Raji (cell line): ENCODE results near the gene GIN1.
A peak's percentile ranks its signal among the peaks of the same experiment; 100 is the strongest.

Experiments used
- POLR2A ChIP-seq: IDR thresholded peaks from 2 replicates; pipeline ENCODE4 v1.6.1; 2011; ENCODE audit warnings: low read depth, low read length, control low read depth; ENCODE audit not compliant: insufficient read depth

Gene GIN1, protein sequence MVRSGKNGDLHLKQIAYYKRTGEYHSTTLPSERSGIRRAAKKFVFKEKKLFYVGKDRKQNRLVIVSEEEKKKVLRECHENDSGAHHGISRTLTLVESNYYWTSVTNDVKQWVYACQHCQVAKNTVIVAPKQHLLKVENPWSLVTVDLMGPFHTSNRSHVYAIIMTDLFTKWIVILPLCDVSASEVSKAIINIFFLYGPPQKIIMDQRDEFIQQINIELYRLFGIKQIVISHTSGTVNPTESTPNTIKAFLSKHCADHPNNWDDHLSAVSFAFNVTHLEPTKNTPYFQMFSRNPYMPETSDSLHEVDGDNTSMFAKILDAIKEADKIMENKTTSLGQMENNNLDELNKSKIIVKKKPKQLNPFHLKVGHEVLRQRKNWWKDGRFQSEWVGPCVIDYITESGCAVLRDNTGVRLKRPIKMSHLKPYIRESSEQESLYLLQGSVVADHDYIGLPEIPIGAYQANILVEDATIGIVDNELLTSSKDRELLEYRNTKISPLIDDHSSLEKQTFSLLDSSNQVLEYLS

DNA sequence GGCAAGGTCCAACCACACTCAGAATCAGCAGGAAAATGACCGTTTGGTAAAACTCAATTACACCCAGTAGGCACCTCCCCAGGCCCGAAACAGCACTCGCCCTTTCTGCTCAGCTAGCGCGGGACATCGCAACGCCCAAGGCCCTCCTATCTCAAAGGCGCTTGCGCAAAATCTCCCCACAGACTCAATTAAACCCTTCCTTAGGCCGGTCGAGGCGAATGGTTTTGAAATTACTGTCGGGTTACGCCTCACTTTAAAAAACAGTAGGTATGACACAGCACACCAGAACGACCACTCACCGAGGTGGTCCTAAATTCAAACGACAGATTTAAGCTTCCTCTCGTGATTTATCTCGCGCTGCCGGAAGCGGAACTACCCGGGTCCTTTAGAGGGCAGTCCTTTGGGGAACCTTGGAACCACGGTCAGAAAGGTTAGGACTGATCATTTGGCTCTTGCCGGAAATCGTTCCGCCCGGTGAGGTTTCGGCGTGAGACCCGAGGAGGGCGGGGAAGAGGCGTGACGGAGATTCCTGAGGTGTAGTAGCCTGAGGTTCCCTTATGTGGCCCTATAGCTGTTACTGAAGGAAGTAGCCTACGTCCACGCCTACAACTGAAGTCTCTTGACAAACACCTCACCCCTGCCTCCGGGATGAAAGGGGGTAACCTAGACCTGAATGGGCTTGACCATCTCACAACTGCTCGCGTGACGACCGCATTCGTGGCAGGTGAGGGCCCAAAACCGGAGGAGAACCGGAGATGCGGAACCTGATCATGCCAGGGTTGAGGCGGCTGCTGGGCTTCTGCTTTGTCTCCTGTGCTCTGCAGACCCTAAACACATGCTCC, at the start of gene GIN1, which contains the start of gene PPIP5K2:
TSS of gene GIN1 (minus strand) at position 374 of the 842 bp plus-strand sequence. CDS start 11,431 bp downstream, outside the sequence.
TSS of gene PPIP5K2 (plus strand) at position 537 of the 842 bp plus-strand sequence. CDS start 9,289 bp downstream, outside the sequence.
- TF ChIP-seq POLR2A = peak; percentile 86

DNA sequence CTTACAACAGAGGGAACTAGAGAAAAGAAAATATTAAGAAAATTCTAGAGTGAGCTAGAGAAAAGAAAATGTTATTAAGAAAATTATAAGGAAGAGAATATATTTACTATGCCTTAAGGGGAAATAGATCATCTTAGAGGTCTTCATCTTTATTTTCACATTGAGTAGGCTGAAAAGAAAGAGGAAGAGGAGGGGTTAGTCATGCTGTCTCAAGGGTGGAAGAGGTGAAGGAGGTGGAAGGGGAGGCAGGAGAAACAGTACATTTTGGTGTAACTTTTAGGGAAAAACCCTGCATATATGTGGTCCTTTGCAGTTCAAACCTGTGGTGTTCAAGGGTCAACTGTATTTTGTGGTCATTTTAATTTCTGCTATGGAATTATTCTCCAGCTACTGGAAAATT, 46.8 kb upstream of the GIN1 start:
- no peak for TF ChIP-seq POLR2A

DNA sequence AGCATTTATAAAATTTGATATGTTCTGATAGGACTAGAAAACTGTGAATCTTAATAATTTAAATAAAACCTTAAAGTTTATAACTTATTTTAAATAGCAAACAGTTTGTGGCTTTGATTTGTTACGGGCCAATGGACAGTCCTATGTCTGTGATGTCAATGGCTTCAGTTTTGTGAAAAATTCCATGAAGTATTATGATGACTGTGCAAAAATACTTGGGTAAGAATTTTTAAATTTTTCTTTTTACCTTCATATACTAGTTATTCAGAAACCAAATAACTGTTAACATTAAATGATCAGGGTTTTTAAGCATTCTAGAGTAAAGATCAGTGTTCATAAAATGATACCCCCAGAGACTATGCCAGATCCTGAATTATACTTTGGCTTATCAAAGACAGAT, 31.2 kb upstream of the GIN1 start:
- no peak for TF ChIP-seq POLR2A

DNA sequence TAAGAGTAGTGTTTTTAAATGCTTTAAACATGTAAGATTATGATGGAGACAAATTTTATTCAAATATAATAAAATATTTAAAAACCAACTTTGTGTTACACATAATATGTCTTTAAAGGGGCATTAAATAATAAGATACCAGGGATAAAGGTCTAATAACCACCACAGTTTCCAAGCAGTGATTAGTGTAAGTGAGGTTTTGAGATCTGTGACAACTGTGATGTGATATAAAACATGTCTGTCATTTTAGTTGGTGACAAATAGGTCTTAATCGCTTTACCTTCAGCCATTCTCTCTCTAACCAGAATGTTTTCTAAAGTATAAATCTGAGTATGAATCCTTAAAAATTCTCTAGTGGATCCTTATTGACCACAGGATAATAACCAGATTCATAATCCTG, 28.3 kb upstream of the GIN1 start:
- TF ChIP-seq POLR2A = no peak

DNA sequence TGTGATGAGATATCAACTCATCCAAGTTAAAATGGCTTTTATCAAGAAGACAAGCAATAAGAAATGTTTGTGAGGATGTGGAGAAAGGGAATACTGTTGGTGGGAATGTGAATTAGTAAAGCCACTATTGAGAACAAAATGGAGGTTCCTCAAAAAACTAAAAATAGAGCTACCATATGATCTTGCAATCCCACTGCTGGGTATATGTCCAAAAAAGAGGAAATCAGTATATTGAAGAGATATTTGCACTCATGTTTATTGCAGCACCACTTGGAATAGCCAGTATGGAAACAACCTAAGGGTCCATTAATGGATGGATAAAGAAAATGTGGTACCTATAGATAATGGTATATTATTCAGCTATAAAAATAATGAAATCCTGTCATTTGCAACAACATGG, 25.3 kb upstream of the GIN1 start:
- no peak for TF ChIP-seq POLR2A

DNA sequence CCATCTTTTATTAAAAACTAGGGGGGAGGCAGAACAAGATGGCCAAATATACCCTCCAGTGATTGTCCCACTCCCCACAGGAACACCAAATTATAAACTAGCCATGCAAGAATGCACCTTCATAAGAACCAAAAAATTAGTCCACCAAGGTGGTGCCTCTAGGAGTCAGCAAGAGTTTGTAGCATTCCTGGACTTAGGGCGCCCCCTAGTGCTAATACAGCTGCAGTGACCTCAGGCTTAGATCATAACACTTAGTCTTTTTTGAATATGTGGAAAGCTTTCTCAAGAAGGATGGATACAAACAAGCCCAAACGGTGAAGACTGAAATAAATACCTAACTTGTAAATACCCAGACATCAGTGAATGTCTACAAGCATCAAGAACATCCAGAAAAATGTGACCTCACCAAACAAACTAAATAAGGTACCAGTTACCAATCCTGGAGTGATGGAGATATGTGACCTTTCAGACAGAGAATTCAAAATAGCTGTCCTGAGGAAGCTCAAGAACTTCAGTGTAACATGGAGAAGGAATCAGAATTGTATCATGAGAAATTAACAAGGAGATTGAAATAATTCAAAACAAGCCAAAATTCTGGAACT, 19.4 kb upstream of the GIN1 start:
- TF ChIP-seq POLR2A = no peak

DNA sequence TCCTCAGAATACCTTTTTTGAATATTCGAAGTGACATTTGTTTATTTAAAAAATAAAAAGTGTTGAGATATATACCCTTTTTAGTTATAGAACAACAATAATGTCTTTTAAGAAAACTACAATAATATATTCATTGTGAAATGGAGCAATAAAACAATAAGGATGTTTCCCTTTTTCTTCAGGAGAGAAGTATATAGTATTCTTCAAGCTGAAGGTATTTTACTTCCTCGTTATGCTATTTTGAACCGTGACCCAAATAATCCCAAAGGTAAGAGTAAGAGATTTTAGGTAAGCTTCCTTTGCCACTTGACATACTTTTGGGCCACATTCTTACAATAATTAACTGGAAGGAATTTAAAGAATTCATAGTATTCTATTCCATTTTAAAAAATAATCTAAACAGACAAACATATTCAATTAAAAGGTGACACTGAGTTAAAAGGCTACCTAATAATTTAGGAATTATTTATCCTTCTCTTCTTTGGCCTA, 18.3 kb upstream of the GIN1 start:
- TF ChIP-seq POLR2A = no peak

DNA sequence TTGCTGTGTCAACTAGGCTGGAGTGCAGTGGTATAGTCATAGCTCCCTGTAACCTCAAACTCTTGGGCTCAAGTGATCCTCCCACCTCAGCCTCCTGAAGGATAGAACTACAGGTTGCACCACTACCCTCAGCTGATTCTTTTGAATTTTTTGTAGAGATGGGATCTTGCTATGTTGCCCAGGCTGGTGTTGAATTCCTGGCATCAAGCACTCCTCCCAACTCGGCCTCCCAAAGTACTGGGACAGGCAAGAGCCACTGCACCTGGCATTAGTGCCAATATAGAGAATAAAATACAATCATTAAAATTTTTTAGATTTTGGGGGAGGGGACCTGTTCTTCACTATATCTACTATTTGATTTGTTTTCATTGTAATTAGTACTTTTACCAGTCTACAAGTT, 15.5 kb upstream of the GIN1 start:
- TF ChIP-seq POLR2A = no peak

DNA sequence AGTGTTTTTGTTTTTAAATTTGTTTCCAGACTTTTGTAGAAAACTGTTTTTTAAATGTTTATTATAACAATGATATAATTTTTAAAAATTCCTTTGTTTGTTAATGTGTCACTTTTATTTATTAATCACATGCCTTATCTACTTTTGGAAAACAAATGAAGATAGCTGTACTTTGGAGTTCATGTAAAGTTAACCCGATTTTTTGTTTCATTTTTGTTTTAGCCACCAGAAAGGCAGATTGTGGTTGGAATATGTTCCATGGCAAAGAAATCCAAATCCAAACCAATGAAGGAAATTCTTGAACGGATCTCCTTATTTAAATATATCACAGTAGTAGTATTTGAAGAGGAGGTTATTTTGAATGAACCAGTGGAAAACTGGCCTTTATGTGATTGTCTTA, 13.3 kb upstream of the GIN1 start:
- TF ChIP-seq POLR2A = no peak

DNA sequence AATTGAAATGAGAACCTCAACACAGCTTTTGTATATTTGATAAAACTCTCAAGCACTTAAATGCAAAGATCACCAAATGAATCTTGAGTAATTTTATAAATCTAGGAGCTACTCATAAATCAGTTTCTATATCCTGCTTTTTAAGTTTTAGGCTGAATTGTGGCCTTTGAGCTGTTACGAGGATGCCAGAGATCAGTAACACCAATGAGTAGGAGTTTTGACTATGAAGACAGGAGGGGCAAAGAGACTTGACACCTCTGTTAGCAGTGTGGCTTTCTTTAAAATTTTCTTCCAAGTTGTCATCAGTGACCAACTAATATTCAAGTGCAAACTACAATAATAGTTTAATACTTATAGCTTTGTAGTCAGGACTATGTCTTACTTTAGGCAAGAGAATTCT, 12.7 kb upstream of the GIN1 start:
- TF ChIP-seq POLR2A = no peak

DNA sequence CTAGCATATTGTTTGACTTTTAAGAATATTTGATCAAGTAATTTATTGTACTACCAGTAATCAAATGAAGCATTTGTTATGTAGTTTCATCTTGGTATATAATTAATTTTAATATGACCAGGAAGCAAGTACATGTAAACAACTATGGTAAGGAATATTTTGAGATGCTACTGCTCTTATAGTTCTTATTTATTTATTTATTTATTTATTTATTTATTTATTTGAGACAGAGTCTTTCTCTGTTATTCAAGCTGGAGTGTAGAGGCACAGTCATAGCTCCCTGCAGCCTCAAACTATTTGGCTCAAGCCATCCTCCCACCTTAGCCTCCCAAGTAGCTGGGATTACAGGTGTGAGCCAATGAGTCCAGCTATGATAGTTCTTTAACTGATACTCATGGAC, 8.3 kb upstream of the GIN1 start:
- TF ChIP-seq POLR2A = no peak

DNA sequence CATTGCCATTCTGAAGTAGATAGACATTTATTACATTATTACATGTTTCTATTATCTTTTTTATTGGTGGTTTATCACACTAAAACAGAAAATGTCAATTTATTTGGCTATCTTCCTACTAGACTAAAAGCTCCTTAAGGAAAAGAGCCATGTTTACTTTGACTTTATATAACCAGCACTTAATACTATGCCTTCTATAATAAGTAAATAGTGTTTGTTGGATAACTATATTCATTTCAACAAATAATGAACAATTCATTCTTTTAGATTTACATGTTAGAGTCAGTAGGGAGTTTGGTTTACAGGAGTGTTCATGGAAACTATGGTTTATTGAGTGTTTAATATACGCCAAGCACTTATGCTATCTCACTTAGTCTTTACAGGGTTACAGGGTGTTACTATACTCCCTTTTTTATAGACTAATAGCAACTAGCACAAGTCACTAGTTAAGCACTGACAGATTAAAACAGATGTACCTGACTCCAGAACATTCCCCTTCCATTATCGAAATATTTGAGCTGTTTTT, 7.4 kb upstream of the GIN1 start:
- no peak for TF ChIP-seq POLR2A

DNA sequence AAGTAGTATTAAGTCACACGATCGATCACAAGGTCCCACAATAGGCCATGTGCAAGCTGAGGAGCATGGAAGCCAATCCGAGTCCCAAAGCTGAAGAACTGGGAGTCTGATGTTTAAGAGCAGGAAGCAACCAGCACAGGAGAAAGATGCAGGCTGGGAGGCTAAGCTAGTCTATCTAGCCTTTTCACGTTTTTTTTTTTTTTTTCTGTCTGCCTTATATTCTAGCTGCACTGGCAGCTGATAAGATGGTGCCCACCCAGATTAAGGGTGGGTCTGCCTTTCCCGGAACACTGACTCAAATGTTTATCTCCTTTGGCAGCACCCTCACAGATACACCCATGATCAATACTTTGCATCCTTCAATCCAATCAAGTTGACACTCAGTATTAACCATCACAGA, 6.6 kb upstream of the GIN1 start:
- no peak for TF ChIP-seq POLR2A

DNA sequence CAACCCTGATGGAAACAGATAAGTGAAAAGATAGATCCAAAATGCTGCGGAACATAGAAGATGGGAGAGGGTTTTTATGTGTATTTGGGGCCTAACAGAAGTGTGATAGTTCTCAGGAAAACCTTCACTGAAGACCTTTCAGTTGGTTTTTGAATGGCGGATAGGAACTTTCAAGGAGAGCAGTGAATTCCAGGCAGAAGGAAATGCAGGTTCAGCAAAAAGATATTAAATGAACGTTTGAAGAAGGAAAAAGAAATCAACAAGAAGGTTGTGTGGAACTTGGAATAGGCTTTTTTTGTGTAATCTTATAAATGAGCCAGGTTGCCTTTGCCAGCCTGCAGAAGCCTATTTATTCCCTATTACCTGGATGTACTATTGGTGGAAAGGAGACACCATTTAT, 2.3 kb upstream of the GIN1 start:
- no peak for TF ChIP-seq POLR2A

DNA sequence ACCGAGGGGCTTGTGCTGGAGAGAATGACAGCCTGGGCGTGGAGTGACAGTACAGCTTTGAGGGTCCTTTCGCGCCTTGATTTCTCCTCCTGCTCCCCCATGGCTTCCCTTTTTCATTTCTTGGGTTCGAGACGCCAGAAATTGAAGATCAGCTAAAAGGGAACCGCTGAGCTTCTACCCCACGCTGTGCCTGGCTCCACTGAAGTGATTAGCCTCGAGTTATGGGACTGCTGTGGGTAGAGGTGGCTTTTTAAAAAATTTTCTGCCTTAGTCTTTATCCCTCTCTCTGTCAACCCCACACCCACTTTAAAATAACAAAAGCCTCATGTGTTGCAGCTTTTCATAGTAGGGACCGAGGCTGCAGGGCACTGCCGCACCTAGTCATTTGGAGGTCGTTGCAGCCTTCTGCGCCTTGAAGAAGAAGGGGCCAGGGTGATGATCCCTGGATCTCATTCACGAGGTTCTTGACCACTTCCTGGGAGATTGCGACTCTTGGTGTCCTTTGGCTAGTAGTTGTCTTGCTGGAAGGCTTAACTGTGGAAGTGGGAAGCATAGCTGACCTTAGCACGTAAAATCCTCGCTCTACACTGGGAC, 766 bp upstream of the GIN1 start:
- no peak for TF ChIP-seq POLR2A

DNA sequence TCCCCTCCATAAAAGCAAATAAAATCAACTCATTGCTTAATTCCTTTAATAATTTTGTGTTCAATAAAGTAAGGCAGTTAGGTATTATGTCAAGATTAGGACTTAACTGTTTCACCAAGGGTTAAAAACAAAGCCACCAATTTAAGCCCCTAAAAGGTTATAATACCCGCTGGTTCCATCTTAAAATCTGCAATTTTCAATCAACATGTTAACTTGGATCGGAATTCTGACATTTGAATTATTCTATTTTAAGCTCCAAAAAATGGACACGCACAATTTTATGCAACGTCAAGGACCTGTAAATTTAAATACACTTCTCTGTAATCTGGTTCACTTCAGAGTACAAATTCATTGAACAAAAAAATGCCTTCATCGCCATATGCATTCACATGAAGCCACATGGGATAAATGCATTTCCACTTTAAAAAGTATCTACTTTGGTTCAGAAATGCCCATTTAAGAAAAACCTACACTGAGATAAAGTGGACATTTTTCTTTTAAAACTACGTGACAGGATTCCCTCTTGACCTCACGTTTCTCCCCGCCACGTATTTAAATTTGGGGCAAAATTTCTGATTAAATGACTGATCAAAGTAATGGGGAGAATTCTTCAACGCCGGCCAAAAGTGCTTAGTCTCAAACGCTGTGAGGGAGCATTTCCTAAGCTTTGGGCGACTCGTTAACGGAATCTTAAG, 721 bp downstream of the GIN1 start:
- TF ChIP-seq POLR2A = no peak
